Posterior vena cava (tissue), 2 donors: ENCODE data around the gene HYDIN. TPM values are rescaled to one million over a fixed set of nuclear protein-coding genes. Genes with fewer than 3 reads are reported as not detected.

Experiments used
- DNase-seq: peaks from one replicate; pipeline ENCODE4 v3.0.0-alpha.2; 2020; ENCODE audit warnings: low spot score
- intact Hi-C, 2 donors: fragments of 100-400 bp; cut with DNase I; formaldehyde crosslinking; loops; one replicate each; pipeline versions ENCODE4 v1.14.1 to v1.14.2; 2022 to 2023
- total RNA-seq, 2 donors: library from RNA; stranded (reverse); fragmentation: NEBNext Ultra II Directional; extraction: Animal tissue kit (Norgen Biotek cat#: 25700); gene quantifications; one replicate each; pipeline ENCODE4 v1.2.1, GENCODE V29; 2021
- donor health status: DM: yes; HTN: yes; CAD: no.
- donor health status: DM: yes; HTN: yes; CAD: no.

Gene HYDIN
- total RNA-seq, 2 donors from 2014 or later = 2.8 to 3.5 TPM

DNA sequence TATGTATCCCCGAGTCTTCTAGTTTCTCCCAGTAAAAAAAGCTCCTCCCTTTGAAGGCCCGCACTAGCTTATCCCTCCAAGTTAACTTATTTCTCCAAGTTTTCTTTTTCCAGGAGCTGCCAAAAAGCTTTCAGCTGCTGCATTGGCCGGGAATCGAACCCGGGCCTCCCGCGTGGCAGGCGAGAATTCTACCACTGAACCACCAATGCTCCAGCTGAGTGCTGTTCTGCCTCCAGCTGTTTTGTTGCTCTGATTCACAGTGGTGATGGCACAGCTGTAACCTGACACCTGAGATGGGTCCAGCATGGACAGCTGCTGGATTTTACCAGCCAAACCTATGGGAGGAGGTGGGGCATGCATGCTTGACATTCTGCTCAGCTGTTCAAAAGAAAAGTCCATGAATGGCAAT, 451.6 kb downstream of the HYDIN start:
- intact Hi-C loops = no loop called here
- peak; percentile 89 for DNase-seq

DNA sequence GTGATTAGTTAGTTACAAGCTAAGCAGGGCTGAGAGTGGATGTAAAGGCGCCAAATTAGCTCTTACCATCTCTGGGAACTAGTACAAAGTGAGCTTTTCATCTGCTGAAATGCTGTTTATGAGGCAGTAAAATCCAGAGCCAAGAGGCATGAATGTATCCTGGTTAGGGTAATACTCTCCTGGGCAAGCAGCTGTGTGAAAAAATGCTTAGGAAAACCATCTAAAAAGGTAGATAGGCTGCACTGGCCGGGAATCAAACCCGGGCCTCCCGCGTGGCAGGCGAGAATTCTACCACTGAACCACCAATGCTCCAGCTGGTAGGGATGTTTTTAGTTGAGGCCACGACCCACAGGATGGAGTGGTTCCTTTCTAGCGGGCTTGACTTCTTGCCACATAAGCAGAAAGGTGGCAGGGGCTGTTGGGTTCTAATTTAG, 452.5 kb downstream of the HYDIN start:
- intact Hi-C loops = no loop called here
- DNase-seq = peak; percentile 38

DNA sequence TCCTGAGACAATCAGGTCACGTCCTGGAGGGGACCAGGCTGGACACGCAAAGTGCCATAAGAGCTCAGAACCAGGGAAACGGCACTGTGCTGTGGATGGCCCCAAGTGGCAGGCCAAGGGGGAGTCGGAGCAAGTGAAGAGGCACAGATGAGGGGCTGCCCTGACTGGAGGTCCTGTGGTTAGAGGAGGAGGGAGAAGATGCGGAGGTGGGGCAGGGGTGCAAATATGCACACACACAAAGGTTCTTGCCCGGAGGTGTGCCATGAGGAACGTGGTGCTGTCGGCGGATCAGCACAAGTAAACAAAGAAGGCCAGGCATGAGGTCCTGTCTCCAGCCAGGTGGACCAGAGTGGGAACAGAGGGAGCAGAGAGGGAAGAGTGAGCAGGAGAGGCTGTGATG, 453.0 kb downstream of the HYDIN start:
- DNase-seq = peak; percentile 74
- intact Hi-C loops = no loop called here

DNA sequence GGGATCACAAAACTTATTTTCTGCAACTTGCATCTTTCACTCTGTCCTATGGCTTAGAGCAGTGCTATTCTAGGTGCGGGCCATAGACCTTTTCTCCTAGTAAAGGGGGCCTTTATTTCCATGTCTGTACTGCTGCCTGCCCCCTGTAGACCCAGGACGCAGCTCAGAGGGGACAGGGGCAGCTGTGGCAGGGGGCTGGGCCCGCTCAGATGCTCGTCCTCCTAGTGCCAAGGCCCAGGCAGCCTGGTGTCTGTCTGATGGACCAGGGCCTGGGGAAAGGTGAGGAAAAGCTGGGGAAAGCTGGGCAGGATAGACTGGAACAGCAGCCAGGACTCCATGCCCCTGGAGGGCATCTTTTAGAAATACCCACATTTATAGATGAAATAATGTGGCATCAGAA, 455.1 kb downstream of the HYDIN start:
- intact Hi-C loops = no loop called here
- peak; percentile 64 for DNase-seq

DNA sequence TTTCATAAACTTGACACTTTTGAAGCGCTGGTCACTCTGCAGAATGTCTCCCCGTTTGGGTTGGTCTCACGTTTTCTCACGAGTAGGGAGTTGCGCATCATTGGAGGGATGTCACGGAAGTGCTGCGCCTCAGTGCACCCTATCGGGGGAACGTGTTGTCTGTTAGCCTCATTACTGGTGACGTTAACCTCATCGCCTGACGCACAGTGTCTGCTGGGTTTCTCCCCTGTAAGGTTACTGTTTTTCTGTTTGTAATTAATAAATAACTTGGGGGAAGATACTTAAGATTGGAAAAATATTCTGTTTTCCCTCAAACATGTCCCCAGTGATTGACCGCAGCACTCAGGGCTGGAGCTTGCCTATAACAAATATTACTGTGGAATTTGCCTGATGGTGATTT, 456.3 kb downstream of the HYDIN start:
- intact Hi-C loops = loop anchor here in 1 of 2 donors (5.0 kb wide), 1 partner anchor 92 kb away; no protein-coding TSS in a partner anchor

DNA sequence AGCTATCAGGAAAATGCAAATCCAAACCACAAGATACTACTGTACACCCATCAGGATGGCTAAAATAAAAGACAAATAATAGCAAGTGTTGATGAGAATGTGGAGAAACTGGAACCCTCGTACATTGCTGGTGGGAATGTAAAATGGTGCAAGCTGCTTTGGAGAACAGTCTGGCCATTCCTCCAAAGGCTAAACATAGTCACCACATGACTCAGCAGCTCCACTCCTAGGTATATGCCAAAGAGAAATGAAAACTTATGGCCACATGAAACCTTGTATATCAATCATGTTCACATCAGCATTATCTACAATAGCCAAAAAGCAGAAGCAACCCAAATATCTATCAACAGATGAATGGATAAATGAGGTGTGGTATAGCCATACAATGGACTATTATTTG, 458.0 kb downstream of the HYDIN start:
- intact Hi-C loops = loop anchor here in 1 of 2 donors (5.0 kb wide), 1 partner anchor 90 kb away; no protein-coding TSS in a partner anchor

More for the DNA sequence above, 456.3 kb downstream of the HYDIN start:
- DNase-seq = no peak

DNA sequence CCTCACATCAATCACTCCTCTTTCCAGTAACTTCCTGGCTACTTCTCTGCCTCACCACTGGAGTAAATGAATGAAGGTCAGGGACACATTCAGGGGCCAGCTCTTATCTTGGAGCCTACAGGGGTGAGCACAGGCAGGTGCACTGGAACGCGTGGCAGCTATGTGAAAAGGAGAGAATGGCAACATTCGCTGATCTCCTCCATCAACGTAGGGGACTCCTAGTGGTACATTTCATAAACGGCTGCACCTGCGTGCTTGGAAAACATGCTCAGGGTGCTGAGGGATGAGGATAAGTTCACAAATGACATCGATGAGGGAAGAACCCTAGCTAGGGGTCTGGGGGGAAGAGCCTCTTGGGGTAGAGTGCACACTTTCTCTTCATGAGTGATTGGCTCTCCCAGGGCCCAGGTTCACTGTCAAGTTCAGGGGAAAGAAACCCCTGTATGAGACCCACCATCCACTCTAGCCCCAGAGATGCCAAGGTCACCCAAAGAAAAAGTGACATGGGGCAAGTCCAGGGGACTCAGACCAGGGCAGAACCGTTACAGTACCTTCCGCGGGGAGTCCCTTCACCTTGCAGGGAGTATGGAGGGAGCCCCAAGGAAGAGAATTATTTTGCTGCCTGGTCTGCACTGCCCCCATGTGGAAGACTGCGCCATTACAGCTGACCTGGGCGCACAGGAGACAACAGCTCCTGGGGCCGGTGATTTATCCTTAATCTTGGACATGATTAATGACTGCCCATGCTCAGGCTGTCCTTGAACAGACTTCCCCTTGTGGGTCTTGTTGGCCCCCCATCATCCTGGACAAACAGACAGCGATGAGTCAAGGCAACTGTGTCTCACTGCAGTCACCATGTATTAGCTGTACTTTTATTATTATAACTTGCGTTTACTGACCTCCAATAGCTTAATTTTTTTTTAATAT, 459.6 kb downstream of the HYDIN start:
- DNase-seq = no peak
- intact Hi-C loops = loop anchor here in 1 of 2 donors (5.0 kb wide), 1 partner anchor 89 kb away; no protein-coding TSS in a partner anchor

More for the DNA sequence above, 458.0 kb downstream of the HYDIN start:
- DNase-seq = no peak

DNA sequence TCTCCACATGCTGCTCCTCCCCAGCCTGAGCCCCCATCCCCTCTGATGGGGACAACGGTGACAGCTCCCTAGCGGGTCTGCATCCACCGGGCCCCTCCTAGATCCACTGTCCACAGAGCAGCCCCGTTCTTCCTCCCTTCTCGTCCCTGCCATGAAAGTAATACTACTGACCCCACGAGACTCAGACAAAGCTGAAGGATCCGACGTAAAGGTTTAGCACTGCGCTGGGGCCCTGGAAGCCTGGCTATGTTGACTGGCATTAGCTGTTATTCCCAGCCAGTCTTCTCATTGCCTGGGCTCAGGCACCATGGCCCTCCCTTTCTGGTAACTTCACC, 460.3 kb downstream of the HYDIN start:
- intact Hi-C loops = loop anchor here in 1 of 2 donors (5.0 kb wide), 1 partner anchor 88 kb away; no protein-coding TSS in a partner anchor
- no peak for DNase-seq

DNA sequence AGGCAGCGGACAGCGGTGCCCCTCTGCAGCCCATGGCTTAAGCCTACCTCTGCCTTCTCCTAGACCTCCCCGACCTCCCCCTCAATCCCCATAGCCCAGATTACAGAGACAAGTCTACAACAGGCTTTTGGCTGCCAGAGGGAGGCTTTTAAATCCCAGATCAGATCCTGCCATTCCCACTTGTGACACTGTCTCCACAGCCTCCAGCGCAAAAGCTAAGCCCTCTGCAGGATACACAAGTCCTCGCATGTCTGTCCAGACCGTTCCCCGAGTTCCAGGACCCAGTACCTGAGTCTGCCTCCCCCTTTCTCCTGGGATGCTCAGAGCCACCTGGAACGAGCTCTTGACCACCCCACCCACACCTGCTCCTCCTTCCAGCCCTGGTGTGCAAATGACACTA, 460.8 kb downstream of the HYDIN start:
- intact Hi-C loops = loop anchor here (5.0 kb wide), 1 partner anchor 87 kb away; no protein-coding TSS in a partner anchor
- no peak for DNase-seq

DNA sequence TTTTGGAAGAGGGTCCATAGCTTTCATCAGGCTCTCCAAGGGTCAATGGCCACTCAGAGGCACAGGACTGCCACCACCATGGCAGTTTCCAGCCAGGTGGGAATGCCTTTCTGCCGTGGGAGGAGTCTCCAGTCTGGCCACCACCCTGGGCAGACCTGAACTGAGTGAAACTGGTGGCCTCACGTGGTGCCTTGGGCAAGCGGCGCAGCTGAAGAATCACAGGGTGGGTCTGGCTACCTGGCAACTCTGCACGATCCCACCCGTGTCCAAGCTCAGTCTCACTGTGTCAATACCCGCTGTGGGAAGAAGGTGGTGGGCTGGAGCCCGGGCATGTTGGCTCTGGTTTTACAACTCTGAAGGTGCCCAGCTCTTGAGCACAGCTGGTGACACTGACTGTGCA, 461.4 kb downstream of the HYDIN start:
- DNase-seq = no peak
- intact Hi-C loops = loop anchor here in 1 of 2 donors (5.0 kb wide), 1 partner anchor 87 kb away; no protein-coding TSS in a partner anchor

DNA sequence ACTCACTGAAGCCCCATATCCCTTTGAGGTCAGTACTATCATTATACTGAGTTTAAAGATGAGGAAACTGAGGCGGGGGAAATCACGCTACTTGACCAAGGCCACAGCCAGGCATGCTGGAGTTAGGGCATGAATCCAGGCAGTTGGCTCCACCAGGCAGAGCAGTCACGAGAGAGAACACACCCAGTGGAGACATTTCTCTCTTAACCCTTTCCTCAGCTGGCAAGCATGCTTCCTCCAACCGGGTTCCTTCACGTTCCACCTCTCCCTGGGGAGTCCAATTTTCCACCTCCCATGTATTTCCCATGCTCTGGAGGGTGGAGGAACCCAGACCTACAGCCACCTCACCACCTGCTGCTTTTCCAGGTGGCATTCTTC, 462.3 kb downstream of the HYDIN start:
- no peak for DNase-seq
- intact Hi-C loops = loop anchor here in 1 of 2 donors (5.0 kb wide), 1 partner anchor 86 kb away; no protein-coding TSS in a partner anchor

DNA sequence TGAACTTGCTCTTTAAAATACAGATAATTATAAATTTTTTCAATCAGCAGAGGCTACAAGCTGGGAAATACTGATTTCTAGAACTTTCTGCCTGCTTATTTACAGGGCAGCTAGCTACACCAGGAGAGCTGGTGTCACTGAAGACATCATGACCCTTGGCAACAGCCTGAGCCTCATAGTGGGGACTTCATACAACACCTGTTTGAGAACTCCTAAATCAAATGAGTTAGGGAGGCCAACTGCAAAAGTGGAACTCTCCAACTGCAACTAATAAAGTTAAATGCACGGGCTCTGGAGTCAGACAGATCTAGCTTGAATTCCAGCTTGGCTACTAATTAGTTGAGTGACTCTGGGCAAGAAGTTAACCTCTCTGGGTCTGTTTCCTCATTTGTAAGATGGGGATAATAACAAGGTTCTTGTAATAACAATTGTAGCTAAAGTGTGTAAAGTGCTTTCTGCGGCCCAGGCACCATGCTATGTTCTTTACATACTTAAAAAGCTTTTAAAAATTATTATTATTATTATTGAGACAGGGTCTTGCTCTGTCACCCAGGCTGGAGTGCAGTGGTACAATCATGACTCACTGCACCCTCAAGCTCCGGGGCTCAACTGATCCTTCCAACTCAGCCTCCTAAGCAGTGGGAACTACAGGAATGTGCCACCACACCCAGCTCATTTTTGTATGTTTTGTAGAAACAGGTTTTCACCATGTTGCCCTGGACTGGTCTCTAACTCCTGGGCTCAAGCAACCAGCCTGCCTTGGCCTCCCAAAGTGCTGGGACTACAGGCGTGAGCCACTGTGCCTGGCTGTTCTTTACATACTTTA, 462.9 kb downstream of the HYDIN start:
- intact Hi-C loops = loop anchor here in 1 of 2 donors (5.0 kb wide), 1 partner anchor 85 kb away; no protein-coding TSS in a partner anchor
- no peak for DNase-seq

DNA sequence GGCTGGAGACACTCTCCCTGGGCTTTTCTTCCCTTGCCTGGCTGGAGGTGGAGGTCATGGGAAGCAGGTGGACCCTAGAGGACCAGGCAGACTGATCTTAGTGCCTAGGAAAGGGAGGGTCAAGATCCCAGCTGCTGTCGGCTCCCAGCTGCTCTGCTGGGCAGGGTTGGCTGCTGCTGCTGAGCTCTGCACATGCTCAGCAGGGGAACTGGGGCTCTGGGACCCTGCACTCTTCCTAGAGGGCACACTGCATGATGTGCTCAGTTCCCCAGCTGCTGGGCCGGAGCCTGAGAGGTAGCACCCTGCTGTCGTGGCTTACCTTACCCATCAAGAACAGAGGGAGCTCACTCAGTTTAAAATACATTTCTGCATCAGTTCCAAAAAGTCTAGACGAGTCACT, 463.9 kb downstream of the HYDIN start:
- intact Hi-C loops = loop anchor here in 1 of 2 donors (5.0 kb wide), 1 partner anchor 84 kb away; no protein-coding TSS in a partner anchor
- DNase-seq = no peak

DNA sequence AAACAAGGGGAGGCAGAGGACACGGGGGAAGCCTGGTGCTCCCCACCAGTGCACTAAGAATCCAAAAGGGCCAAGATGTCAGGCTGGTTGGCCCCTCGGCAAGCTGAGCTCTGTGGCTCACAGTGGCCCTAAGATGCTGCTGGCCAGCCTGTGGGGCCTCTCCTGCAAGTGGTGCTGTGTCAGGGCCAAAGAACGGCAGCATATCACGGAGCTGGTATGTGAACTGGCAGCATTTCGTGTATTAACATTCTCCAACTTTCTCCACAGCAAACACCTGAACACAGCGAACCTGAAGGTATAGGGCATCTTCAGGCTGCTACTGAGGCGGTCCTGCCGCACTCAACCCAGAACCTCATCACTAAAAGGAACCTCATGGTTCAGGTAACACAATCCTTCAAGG, 464.3 kb downstream of the HYDIN start:
- DNase-seq = no peak
- intact Hi-C loops = loop anchor here in 1 of 2 donors (5.0 kb wide), 1 partner anchor 84 kb away; no protein-coding TSS in a partner anchor

DNA sequence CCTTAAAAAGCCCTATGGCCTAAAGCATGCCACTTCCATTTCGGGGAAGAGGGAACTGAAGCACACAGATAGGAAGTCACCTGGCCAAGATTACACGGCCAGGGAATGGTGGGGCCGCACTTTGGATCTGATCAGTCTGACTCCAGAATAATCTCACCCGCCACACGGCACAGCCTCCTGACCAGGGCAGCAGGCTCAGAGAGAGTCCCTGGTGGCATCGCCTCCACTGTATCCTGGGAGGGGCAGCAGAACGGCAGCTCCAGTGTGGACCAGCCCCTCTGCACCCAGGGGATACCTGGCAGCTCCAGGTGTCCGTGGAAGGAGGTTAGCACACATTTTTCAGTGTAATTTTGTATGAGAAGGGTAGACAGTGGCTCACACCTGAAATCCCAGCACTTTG, 465.0 kb downstream of the HYDIN start:
- DNase-seq = peak; percentile 71
- intact Hi-C loops = loop anchor here in 1 of 2 donors (5.0 kb wide), 1 partner anchor 83 kb away; no protein-coding TSS in a partner anchor

DNA sequence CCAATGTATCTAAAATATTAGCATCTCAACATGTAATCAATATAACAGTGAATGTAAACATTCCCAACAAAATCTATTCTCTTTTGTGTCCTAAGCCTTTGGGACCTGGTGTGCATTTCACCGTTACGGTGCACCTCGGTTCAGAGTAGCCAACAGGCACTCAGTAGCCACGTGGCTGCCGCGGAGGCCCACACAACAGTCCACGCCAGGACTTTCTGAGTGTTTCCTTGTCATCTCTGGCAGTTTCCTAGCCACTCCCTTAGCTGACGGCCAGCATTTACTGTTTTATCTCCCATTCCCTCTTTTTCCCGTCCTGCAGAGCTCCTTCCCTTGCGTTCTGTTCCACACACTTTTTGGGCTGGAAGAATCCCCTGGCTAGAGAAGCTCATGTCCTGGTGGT, 465.9 kb downstream of the HYDIN start:
- intact Hi-C loops = loop anchor here in 1 of 2 donors (5.0 kb wide), 1 partner anchor 82 kb away; no protein-coding TSS in a partner anchor
- no peak for DNase-seq

DNA sequence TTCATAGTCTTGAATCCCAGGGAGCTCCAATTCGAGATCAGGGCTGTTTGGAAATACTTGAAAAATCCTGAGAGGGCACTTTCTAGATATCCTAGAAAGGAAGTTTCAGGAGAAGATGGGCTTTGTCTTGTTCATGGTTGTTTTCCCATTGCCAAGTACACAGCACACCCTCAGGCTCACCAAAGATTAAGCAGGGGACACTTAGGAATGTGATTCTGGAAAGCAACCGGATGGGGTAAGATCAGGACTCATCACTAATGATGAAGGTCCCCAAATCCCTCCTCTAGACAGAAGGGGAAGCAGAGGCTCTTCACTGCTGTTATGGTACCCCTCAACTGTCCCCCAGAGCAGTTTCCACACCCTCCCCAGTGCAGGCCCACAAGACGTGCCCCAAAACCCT, 470.3 kb downstream of the HYDIN start:
- no peak for DNase-seq
- intact Hi-C loops = no loop called here

DNA sequence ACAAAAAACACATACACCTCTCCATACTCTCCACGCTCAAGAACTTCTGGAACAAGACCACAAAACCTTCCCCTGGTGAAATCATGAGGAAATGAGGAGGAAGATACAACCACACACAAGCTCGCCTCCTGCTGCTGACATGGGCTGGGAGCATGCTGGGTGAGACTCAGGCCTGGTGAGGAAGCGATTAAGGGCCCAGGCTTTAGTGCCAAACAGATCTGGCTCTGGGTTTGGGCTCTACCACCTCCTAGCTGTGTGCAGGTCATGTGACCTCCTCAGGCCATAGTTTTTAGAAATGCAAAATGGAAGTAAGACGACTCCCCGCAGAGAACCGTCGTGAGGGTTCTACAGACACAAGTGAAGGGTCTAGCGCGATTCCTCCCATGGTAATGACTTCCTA, 470.9 kb downstream of the HYDIN start:
- intact Hi-C loops = no loop called here
- no peak for DNase-seq

DNA sequence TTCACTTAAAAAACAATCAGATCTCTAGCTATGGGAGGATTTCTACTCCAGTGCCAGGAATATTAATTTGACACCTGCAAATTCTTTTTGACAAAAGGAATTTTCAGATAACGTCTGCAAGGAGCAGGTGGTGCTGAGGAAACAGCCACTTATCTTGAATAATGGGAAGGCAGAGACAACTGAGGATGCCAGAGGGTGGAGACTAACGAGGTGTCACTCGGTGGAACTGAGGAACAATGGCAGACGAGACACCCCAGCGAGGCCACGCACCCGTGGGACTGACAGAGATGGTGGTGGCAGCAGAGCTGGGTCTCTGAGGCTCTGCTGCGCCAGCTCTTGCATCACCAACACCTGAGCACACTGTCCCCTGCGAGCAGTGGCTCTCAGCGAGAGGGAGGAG, 471.7 kb downstream of the HYDIN start:
- intact Hi-C loops = no loop called here
- no peak for DNase-seq
